ENCODE measurements around the gene EPDR1. TPM values are rescaled to one million over a fixed set of nuclear protein-coding genes. Genes with fewer than 3 reads are reported as not detected.

The EPDR1 gene
- total and polyA plus RNA-seq, 2 experiments from 2014 or later, result 4.4 to 13.8 TPM

- H2AFZ ChIP-seq, result no peak overlapping the region
- no peaks in the 10 kb centered on the region for H3K36me3 ChIP-seq (ENCODE audit: insufficient read depth)
- no peak overlapping the region for H3K4me2 ChIP-seq
- DNase-seq (ENCODE audit: low spot score), result no peak
- no peaks in the 10 kb centered on the region; the same call in 2 of the 3 replicates for H3K36me3 Mint-ChIP-seq (ENCODE audit: low read depth)
- peaks cover 6% of the 10 kb centered on the region; the same call in 1 of the 2 replicates for H3K4me1 ChIP-seq (ENCODE audit: insufficient read depth)
- ATAC-seq, result no peak
- no peaks in the 10 kb centered on the region for H3F3A ChIP-seq (replicated peaks; ENCODE audit: low read depth)
- peaks cover 15% of the 10 kb centered on the region for H3K27me3 Mint-ChIP-seq (ENCODE audit: insufficient read depth, low read depth, poor library complexity)
- H3K9me3 Mint-ChIP-seq, result no peaks in the 10 kb centered on the region
- no peak overlapping the region for H3K4me3 ChIP-seq
- 0 out of 2 replicates have a peak, but pooled peaks cover 8% of the 10 kb centered on the region for H3K79me2 ChIP-seq (replicated peaks; ENCODE audit: insufficient read depth)
- no peak overlapping the region for H3K27ac Mint-ChIP-seq
- TF ChIP-seq ETS1 (IDR thresholded peaks at IDR 0.05) (no peak), REST (IDR thresholded peaks at IDR 0.05; ENCODE audit: unreplicated experiment) (no peak), EZH2phosphoT487 (IDR thresholded peaks at IDR 0.05; ENCODE audit: unreplicated experiment) (no peak), JUNB (IDR thresholded peaks at IDR 0.05; ENCODE audit: unreplicated experiment) (no peak), ZNF462 (CRISPR knock-in tag; IDR thresholded peaks at IDR 0.05) (no peak), EZH2 (IDR thresholded peaks at IDR 0.05; ENCODE audit: low read depth, unreplicated experiment) (no peak), CREB1 (CRISPR knock-in tag; IDR thresholded peaks at IDR 0.05; ENCODE audit: low read depth) (no peak), CTCF (conservative IDR thresholded peaks at IDR 0.05; ENCODE audit: low read depth in 2 of 2) (no peak), STAT1 (IDR thresholded peaks at IDR 0.05; ENCODE audit: unreplicated experiment) (no peak), ZNF331 (CRISPR knock-in tag; IDR thresholded peaks at IDR 0.05; ENCODE audit: low read depth) (no peak), POLR2AphosphoS5 (IDR thresholded peaks at IDR 0.05; ENCODE audit: low read depth) (no peak), ZNF114 (CRISPR knock-in tag; IDR thresholded peaks at IDR 0.05) (no peak)
- H3K4me1 Mint-ChIP-seq, result peaks cover 7% of the 10 kb centered on the region; the same call in 2 of the 3 replicates
- H3K27me3 ChIP-seq (ENCODE audit: insufficient read depth), result peaks cover 22% of the 10 kb centered on the region
- 0 out of 2 replicates have a peak, but pooled peaks cover 5% of the 10 kb centered on the region for H3K9me2 ChIP-seq (ENCODE audit: insufficient read depth)
- H4K20me1 ChIP-seq (replicated peaks; ENCODE audit: insufficient read depth), result no peaks in the 10 kb centered on the region
- no peak overlapping the region for H3K4me3 Mint-ChIP-seq
- no peak overlapping the region for H3K27ac ChIP-seq (ENCODE audit: low read depth)
Measured at GRCh38 chr7:37923996-37924395, 3.6 kb downstream of the EPDR1 start.
